Stomach (tissue), 4 donors: ENCODE data around the gene PFDN4.

ENCODE experiments used
- CTCF ChIP-seq, 7 experiments: fragments of 450-650 bp in 4 of 7; fragments of 200-600 bp in 3 of 7; sonication (generic) in 3 of 7; IDR thresholded peaks; one replicate each; pipeline ENCODE4 v1.5.1; 2016 to 2019; ENCODE audit warnings: antibody characterized with exemption in 7 of 7, control low read depth in 2 of 7, mild to moderate bottlenecking in 1 of 7
- POLR2A ChIP-seq, 4 donors: fragments of 450-650 bp; IDR thresholded peaks; one replicate each; pipeline ENCODE4 v1.6.1; 2016; ENCODE audit warnings: antibody characterized with exemption in 4 of 4, control low read depth in 2 of 4, mild to moderate bottlenecking in 1 of 4, moderate library complexity in 1 of 4

GRCh38 chr20:54199283-54199682 is 8.6 kb upstream of the PFDN4 start:
- TF ChIP-seq CTCF (IDR thresholded peaks at IDR 0.05) (no peak), POLR2A (IDR thresholded peaks at IDR 0.05) (no peak)
